Smooth muscle cell (in vitro differentiated cells): ENCODE measurements around the gene SLC27A6. TPM values are rescaled to one million over a fixed set of nuclear protein-coding genes. Genes with fewer than 3 reads are reported as not detected.

ENCODE experiments used
- DNase-seq: peaks from one replicate; lab custom pipeline; 2025; ENCODE audit not compliant: unreplicated experiment; lab: John Stamatoyannopoulos, UW
- H2AFZ ChIP-seq: fragments of 200-600 bp; sonication (generic); 2 replicates; pipeline ENCODE4 v1.6.0; 2016; ENCODE audit warnings: antibody characterized with exemption, low read depth, mild to moderate bottlenecking
- H3F3A ChIP-seq: fragments of 200-600 bp; sonication (generic); 2 replicates; pipeline ENCODE4 v1.6.0; 2017; ENCODE audit warnings: antibody characterized with exemption, low read depth
- H3K27ac ChIP-seq: fragments of 200-600 bp; sonication (generic); 2 replicates; pipeline ENCODE4 v1.5.1; 2016; ENCODE audit warnings: low read depth, mild to moderate bottlenecking
- H3K27me3 ChIP-seq: fragments of 200-600 bp; sonication (generic); 2 replicates; pipeline ENCODE4 v1.6.1; 2016; ENCODE audit warnings: low read depth, mild to moderate bottlenecking
- H3K36me3 ChIP-seq: fragments of 200-600 bp; sonication (generic); 2 replicates; pipeline ENCODE4 v1.5.1; 2016; ENCODE audit warnings: low read depth
- H3K4me1 ChIP-seq: fragments of 200-600 bp; sonication (generic); 2 replicates; pipeline ENCODE4 v1.5.1; 2016; ENCODE audit warnings: low read depth
- H3K4me2 ChIP-seq: fragments of 200-600 bp; sonication (generic); 2 replicates; pipeline ENCODE4 v1.6.0; 2016; ENCODE audit warnings: mild to moderate bottlenecking
- H3K4me3 ChIP-seq: fragments of 200-600 bp; sonication (generic); 2 replicates; pipeline ENCODE4 v1.5.1; 2016; ENCODE audit warnings: mild to moderate bottlenecking
- H3K79me2 ChIP-seq: fragments of 200-600 bp; sonication (generic); 2 replicates; pipeline ENCODE4 v1.6.0; 2016; ENCODE audit warnings: low read depth, mild to moderate bottlenecking
- H3K9ac ChIP-seq: fragments of 200-600 bp; sonication (generic); 2 replicates; pipeline ENCODE4 v1.6.0; 2016; ENCODE audit warnings: low read depth
- H3K9me3 ChIP-seq: fragments of 200-600 bp; sonication (generic); replicated peaks from 2 replicates; pipeline ENCODE4 v1.5.1; 2016; ENCODE audit warnings: low read depth
- H4K20me1 ChIP-seq: fragments of 200-600 bp; sonication (generic); 2 replicates; pipeline ENCODE4 v1.6.0; 2016; ENCODE audit warnings: low read depth
- WGBS: methylation state at CpG from one replicate; pipeline ENCODE4 v1.1.7; 2016; ENCODE audit warnings: low lambda C conversion rate; 5-methylcytosine and 5-hydroxymethylcytosine counted together
- polyA plus RNA-seq: library from polyadenylated mRNA; unstranded; fragments of >200 nt; fragmentation: Nextera tagmentation; extraction: Ambion mirVana; gene quantifications from 2 replicates; pipeline ENCODE4 v1.2.1, GENCODE V29; 2016
- total RNA-seq: library from RNA; depleted of rRNA; stranded (reverse); fragments of >200 nt; gene quantifications from 2 replicates; pipeline ENCODE4 v1.2.3, GENCODE V29; 2014
- TF ChIP-seq, protein P1 (sequence below): fragments of 200-600 bp; sonication (generic); IDR thresholded peaks from 2 replicates; pipeline ENCODE4 v1.5.1; 2017; ENCODE audit warnings: borderline replicate concordance, mild to moderate bottlenecking, antibody characterized with exemption; ENCODE audit not compliant: insufficient read depth, poor library complexity, severe bottlenecking

SLC27A6 gene
- total and polyA plus RNA-seq, 2 experiments from 2014 or later = 0.49 to 2.4 TPM

DNA sequence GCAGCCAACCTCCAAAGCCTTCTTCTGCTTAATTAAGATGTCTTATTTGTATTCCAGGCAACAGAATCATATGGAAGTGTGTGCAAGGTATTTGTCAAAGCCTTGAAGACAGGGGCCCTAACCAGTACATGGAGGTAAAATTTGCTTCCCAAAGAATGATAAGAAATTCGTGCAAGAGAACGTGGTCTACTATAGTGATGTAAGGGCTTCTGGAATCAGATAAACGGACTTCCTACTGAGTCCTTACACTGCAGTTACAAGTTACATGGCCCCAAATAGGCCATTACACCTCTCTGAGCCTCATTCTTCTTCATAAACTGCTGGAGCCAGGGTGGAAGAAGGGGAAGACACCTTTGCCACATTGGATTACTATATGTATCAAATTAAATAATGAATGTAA is 113.4 kb downstream of the SLC27A6 start:
- Histone ChIP-seq H3K4me3 (no peak overlapping the region), H3K27me3 (no peaks in the 10 kb centered on the region), H3K4me1 (no peaks in the 10 kb centered on the region), H4K20me1 (no peaks in the 10 kb centered on the region), H3K27ac (no peak overlapping the region), H3K9me3 (no peaks in the 10 kb centered on the region), H2AFZ (no peak overlapping the region), H3K36me3 (no peaks in the 10 kb centered on the region), H3F3A (no peaks in the 10 kb centered on the region), H3K4me2 (no peak overlapping the region), H3K9ac (no peak overlapping the region), H3K79me2 (no peaks in the 10 kb centered on the region)
- 80% methylated on average over 3 of the region's 3 CpGs for WGBS
- TF ChIP-seq, protein P1, sequence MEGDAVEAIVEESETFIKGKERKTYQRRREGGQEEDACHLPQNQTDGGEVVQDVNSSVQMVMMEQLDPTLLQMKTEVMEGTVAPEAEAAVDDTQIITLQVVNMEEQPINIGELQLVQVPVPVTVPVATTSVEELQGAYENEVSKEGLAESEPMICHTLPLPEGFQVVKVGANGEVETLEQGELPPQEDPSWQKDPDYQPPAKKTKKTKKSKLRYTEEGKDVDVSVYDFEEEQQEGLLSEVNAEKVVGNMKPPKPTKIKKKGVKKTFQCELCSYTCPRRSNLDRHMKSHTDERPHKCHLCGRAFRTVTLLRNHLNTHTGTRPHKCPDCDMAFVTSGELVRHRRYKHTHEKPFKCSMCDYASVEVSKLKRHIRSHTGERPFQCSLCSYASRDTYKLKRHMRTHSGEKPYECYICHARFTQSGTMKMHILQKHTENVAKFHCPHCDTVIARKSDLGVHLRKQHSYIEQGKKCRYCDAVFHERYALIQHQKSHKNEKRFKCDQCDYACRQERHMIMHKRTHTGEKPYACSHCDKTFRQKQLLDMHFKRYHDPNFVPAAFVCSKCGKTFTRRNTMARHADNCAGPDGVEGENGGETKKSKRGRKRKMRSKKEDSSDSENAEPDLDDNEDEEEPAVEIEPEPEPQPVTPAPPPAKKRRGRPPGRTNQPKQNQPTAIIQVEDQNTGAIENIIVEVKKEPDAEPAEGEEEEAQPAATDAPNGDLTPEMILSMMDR = no peak
- DNase-seq = no peak

DNA sequence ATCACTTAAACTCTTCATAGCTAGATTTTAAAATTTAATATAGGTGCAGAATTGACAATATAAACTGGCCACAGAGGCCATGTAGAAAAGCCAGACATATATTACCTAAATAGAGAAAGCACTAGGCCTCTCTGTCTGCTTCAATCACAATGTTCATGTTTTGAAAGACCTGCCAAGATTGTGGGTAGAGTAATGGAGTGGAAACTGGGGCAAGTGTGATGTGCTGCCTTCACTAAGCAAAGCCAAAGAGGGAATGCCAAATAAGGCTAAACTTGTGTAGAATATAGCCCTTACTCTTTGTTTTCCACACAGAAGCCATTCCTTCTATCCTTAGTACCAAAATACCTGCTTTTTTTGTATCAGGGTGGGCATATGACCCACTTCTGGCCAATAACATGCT is 114.2 kb downstream of the SLC27A6 start:
- Histone ChIP-seq H3K9ac (no peak overlapping the region), H3K79me2 (no peaks in the 10 kb centered on the region), H3F3A (no peaks in the 10 kb centered on the region), H3K27me3 (no peaks in the 10 kb centered on the region), H3K27ac (no peak overlapping the region), H3K4me1 (no peaks in the 10 kb centered on the region), H3K36me3 (no peaks in the 10 kb centered on the region), H4K20me1 (no peaks in the 10 kb centered on the region), H3K4me2 (no peak overlapping the region), H2AFZ (no peak overlapping the region), H3K4me3 (no peak overlapping the region), H3K9me3 (no peaks in the 10 kb centered on the region)
- TF ChIP-seq, protein P1 = no peak
- DNase-seq = no peak

- H3K9ac ChIP-seq = no peak overlapping the region
- 91% methylated on average over 7 of the region's 7 CpGs for WGBS
- H2AFZ ChIP-seq = no peak overlapping the region
- no peaks in the 10 kb centered on the region for H3F3A ChIP-seq
- no peaks in the 10 kb centered on the region for H3K79me2 ChIP-seq
- no peaks in the 10 kb centered on the region for H3K36me3 ChIP-seq
- TF ChIP-seq, protein P1 = no peak
- H3K4me3 ChIP-seq = no peak overlapping the region
- no peaks in the 10 kb centered on the region for H3K27me3 ChIP-seq
- H3K4me2 ChIP-seq = no peak overlapping the region
- no peaks in the 10 kb centered on the region for H3K4me1 ChIP-seq
- no peaks in the 10 kb centered on the region for H3K9me3 ChIP-seq
- DNase-seq = no peak
- no peak overlapping the region for H3K27ac ChIP-seq
- H4K20me1 ChIP-seq = no peaks in the 10 kb centered on the region
Observed at GRCh38 chr5:129080766-129081165, 115.5 kb downstream of the SLC27A6 start.

DNA sequence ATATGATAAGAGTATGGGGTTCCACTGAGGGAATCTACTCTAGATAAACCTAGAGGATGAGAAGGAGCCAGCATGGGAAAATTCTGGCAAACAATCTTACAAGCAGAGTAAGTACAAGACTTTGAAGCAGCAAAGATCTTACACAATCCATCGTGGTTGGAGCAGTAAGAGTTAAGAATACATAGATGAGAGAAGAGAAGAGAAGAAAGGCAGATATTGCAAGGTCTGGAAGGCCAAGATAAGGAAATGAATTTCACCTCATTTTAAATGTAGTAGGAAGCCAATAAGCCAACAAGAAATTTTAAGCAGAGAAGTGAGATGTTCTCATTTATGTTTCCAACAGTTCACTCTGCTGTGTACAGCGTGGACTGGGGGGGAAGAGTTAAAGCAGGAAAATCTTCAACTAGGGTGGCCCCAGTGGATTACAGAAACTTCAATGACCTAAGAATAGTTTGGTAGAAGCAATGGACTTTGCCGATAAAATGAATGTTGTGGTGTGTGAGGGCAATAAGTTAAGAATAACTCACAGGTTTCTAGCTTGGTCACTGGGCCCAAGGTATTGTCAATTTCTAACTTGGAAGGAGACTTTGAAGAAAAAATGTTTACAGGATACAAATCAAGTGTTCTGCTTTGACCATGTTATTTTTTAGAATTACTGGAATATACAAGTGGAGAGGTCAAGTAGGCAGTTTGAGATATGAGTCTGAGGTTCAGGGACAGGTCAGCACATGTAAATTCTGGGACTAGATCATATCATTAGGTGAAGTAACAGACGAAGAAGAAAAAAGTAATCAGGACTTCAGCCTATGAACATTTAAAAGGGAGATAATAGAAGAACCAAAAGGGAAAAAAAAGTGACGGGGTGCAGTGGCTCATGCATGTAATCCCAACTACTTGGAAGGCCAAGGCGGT is 117.2 kb downstream of the SLC27A6 start:
- Histone ChIP-seq H3K36me3 (no peaks in the 10 kb centered on the region), H3K27me3 (peaks cover 4% of the 10 kb centered on the region), H3F3A (no peaks in the 10 kb centered on the region), H3K4me1 (no peaks in the 10 kb centered on the region), H3K27ac (no peak overlapping the region), H4K20me1 (no peaks in the 10 kb centered on the region), H3K4me2 (no peak overlapping the region), H3K9me3 (no peaks in the 10 kb centered on the region), H2AFZ (no peak overlapping the region), H3K79me2 (no peaks in the 10 kb centered on the region), H3K4me3 (no peak overlapping the region), H3K9ac (no peak overlapping the region)
- DNase-seq = no peak
- TF ChIP-seq, protein P1 = no peak
- WGBS = 83% methylated on average over 6 of the region's 6 CpGs
